Measurements from ENCODE around the gene CHAC1. TPM values are rescaled to one million over a fixed set of nuclear protein-coding genes. Genes with fewer than 3 reads are reported as not detected.

Gene CHAC1
- total RNA-seq, 1 donor from 2014 or later: 14.3 TPM

GRCh38 chr15:40915116-40915661, 38.1 kb upstream of the CHAC1 start:
- no peak for DNase-seq (ENCODE audit: low read depth)
- no peak overlapping the region for H3K4me3 ChIP-seq (ENCODE audit: low read depth, low read length)
- TF ChIP-seq CTCF (conservative IDR thresholded peaks at IDR 0.05; ENCODE audit: low read depth, low read length): no peak

GRCh38 chr15:40915679-40916078, 37.6 kb upstream of the CHAC1 start:
- no peak for TF ChIP-seq CTCF (conservative IDR thresholded peaks at IDR 0.05; ENCODE audit: low read depth, low read length)
- no peak for DNase-seq (ENCODE audit: low read depth)
- H3K4me3 ChIP-seq (ENCODE audit: low read depth, low read length): no peak overlapping the region

GRCh38 chr15:40917585-40917984, 35.7 kb upstream of the CHAC1 start:
- H3K4me3 ChIP-seq (ENCODE audit: low read depth, low read length): no peak overlapping the region
- TF ChIP-seq CTCF (conservative IDR thresholded peaks at IDR 0.05; ENCODE audit: low read depth, low read length): no peak
- DNase-seq (ENCODE audit: low read depth): no peak

- no peak for DNase-seq (ENCODE audit: low read depth)
- H3K4me3 ChIP-seq (ENCODE audit: low read depth, low read length): no peak overlapping the region
- no peak for TF ChIP-seq CTCF (conservative IDR thresholded peaks at IDR 0.05; ENCODE audit: low read depth, low read length)
Measured at GRCh38 chr15:40918146-40918798, 35.0 kb upstream of the CHAC1 start.

- TF ChIP-seq CTCF (conservative IDR thresholded peaks at IDR 0.05; ENCODE audit: low read depth, low read length): no peak
- DNase-seq (ENCODE audit: low read depth): no peak
- no peak overlapping the region for H3K4me3 ChIP-seq (ENCODE audit: low read depth, low read length)
Measured at GRCh38 chr15:40918799-40919392, 34.4 kb upstream of the CHAC1 start.

- DNase-seq (ENCODE audit: low read depth): no peak
- no peak overlapping the region for H3K4me3 ChIP-seq (ENCODE audit: low read depth, low read length)
- TF ChIP-seq CTCF (conservative IDR thresholded peaks at IDR 0.05; ENCODE audit: low read depth, low read length): no peak
Measured at GRCh38 chr15:40921949-40922607, 31.2 kb upstream of the CHAC1 start.
